SK-N-SH treated with all-trans-retinoic acid at 6 μM for 48 hours (cell line): Measurements from ENCODE around the gene PPP1CA.

Experiments used
- ARNTL ChIP-seq: fragments of 450-650 bp; formaldehyde crosslinking; IDR thresholded peaks from 2 replicates; pipeline ENCODE4 v1.5.0; 2020; ENCODE audit warnings: low read depth, mild to moderate bottlenecking, moderate library complexity, borderline replicate concordance
- BACH2 ChIP-seq: fragments of 250-450 bp; sonication (Bioruptor Pico); IDR thresholded peaks from 2 replicates; pipeline ENCODE4 v1.9.0; 2021; ENCODE audit warnings: mild to moderate bottlenecking, borderline replicate concordance
- ISL1 ChIP-seq: fragments of 250-450 bp; sonication (Bioruptor Pico); IDR thresholded peaks from 2 replicates; pipeline ENCODE4 v2.1.2; 2022; ENCODE audit warnings: mild to moderate bottlenecking, moderate library complexity
- ZFP30 ChIP-seq: fragments of 450-650 bp; formaldehyde crosslinking; IDR thresholded peaks from 2 replicates; pipeline ENCODE4 v1.5.0; 2022; ENCODE audit warnings: mild to moderate bottlenecking, moderate library complexity
- ZNF565 ChIP-seq: fragments of 450-650 bp; formaldehyde crosslinking; conservative IDR thresholded peaks from 2 replicates; pipeline ENCODE4 v1.5.0; 2020; ENCODE audit warnings: low read depth, mild to moderate bottlenecking, moderate library complexity
- ZNF70 ChIP-seq: fragments of 450-650 bp; formaldehyde crosslinking; IDR thresholded peaks from 2 replicates; pipeline ENCODE4 v1.5.0; 2020; ENCODE audit warnings: mild to moderate bottlenecking, moderate library complexity
- TF ChIP-seq, protein P1 (sequence below): fragments of 250-450 bp; sonication (Bioruptor Pico); IDR thresholded peaks from 2 replicates; pipeline ENCODE4 v1.5.1; 2020; ENCODE audit warnings: low read depth, mild to moderate bottlenecking, moderate library complexity
- TF ChIP-seq, protein P2 (sequence below): fragments of 250-450 bp; sonication (Bioruptor Pico); IDR thresholded peaks from 2 replicates; pipeline ENCODE4 v1.5.1; 2021; ENCODE audit warnings: mild to moderate bottlenecking, moderate library complexity

DNA sequence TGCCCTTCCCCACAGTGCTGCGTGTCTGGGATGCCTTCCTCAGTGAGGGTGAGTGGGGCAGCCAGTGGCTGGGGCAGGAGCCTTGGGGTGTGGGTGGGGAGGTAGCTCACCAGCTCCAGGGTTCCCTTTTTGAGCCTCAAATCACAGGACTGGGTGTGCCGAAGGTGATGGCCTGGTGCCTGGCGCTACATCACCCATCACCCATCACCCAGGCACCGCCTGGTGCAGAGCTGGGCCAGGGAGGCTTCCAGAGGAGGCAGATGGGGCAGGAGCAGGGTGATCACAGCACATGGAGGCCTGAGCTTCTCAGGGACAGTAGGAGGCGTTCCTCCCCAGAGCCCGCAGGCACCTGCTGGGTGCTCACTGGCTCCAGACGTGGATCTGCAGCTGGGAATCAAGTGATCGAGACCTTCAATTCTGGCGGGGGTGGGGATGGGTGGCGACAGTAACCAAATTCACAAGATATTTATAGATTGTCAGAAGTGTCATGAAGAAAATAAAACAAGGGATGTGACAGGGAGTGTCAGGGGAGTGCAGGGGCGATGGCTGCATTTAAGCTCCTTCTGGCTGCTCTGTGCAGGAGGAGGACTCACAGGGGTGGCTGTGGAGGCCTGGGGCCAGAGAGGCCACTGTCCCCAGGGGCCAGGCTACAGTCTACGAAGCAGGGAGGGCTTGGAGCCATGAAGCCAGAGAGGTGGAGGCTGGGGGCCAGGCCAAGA is 5.5 kb upstream of the PPP1CA start:
- TF ChIP-seq ARNTL (CRISPR knock-in tag): no peak
- no peak for TF ChIP-seq ISL1 (CRISPR knock-in tag)
- TF ChIP-seq, protein P1, sequence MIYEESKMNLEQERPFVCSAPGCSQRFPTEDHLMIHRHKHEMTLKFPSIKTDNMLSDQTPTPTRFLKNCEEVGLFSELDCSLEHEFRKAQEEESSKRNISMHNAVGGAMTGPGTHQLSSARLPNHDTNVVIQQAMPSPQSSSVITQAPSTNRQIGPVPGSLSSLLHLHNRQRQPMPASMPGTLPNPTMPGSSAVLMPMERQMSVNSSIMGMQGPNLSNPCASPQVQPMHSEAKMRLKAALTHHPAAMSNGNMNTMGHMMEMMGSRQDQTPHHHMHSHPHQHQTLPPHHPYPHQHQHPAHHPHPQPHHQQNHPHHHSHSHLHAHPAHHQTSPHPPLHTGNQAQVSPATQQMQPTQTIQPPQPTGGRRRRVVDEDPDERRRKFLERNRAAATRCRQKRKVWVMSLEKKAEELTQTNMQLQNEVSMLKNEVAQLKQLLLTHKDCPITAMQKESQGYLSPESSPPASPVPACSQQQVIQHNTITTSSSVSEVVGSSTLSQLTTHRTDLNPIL: no peak
- no peak for TF ChIP-seq BACH2 (CRISPR knock-in tag)
- TF ChIP-seq, protein P2, sequence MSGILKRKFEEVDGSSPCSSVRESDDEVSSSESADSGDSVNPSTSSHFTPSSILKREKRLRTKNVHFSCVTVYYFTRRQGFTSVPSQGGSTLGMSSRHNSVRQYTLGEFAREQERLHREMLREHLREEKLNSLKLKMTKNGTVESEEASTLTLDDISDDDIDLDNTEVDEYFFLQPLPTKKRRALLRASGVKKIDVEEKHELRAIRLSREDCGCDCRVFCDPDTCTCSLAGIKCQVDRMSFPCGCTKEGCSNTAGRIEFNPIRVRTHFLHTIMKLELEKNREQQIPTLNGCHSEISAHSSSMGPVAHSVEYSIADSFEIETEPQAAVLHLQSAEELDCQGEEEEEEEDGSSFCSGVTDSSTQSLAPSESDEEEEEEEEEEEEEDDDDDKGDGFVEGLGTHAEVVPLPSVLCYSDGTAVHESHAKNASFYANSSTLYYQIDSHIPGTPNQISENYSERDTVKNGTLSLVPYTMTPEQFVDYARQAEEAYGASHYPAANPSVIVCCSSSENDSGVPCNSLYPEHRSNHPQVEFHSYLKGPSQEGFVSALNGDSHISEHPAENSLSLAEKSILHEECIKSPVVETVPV (CRISPR knock-in tag): no peak
- TF ChIP-seq ZNF70: no peak
- TF ChIP-seq ZFP30 (CRISPR knock-in tag): no peak
- TF ChIP-seq ZNF565: no peak
